Measurements from ENCODE around the gene IRGM. TPM values are rescaled to one million over a fixed set of nuclear protein-coding genes. Genes with fewer than 3 reads are reported as not detected.
"Not testable (repeated sequence)": the region's sequence is repeated elsewhere in the genome, so short reads cannot be mapped to it uniquely, and the experiment has no call there.

IRGM gene
- 0.19 TPM for total RNA-seq
- long read RNA-seq, partial matches to known transcripts: 0 of 1 reads
- long read RNA-seq, other reads (novel, unspliced or antisense): 1 of 1 reads

- not testable (repeated sequence) for DNase-seq (ENCODE audit: low spot score)
Observed at GRCh38 chr5:150846308-150846653, at the start of gene IRGM. IRGM (plus strand) TSS chr5:150846521; CDS start chr5:150848124, 1,603 bp downstream.

- no peak for DNase-seq (ENCODE audit: low spot score)
Observed at GRCh38 chr5:150797384-150797783, 48.9 kb upstream of the IRGM start.

- DNase-seq (ENCODE audit: low spot score): no peak
Observed at GRCh38 chr5:150801117-150801927, 45.0 kb upstream of the IRGM start.

- no peak for DNase-seq (ENCODE audit: low spot score)
Observed at GRCh38 chr5:150804388-150804787, 41.9 kb upstream of the IRGM start.

GRCh38 chr5:150809363-150809762 lies 37.0 kb upstream of the IRGM start:
- DNase-seq (ENCODE audit: low spot score): no peak

- no peak for DNase-seq (ENCODE audit: low spot score)
Observed at GRCh38 chr5:150815010-150815409, 31.3 kb upstream of the IRGM start.

GRCh38 chr5:150816946-150817345 lies 29.4 kb upstream of the IRGM start:
- no peak for DNase-seq (ENCODE audit: low spot score)

- DNase-seq (ENCODE audit: low spot score): no peak
Observed at GRCh38 chr5:150829744-150830143, 16.6 kb upstream of the IRGM start.

- not testable (repeated sequence) for DNase-seq (ENCODE audit: low spot score)
Observed at GRCh38 chr5:150831821-150832220, 14.5 kb upstream of the IRGM start.

- no peak for DNase-seq (ENCODE audit: low spot score)
Observed at GRCh38 chr5:150836064-150836463, 10.3 kb upstream of the IRGM start.

GRCh38 chr5:150836703-150837102 lies 9.6 kb upstream of the IRGM start:
- DNase-seq (ENCODE audit: low spot score): no peak

- not testable (repeated sequence) for DNase-seq (ENCODE audit: low spot score)
Observed at GRCh38 chr5:150845185-150845859, 999 bp upstream of the IRGM start.

GRCh38 chr5:150846654-150847333 lies 473 bp downstream of the IRGM start:
- DNase-seq (ENCODE audit: low spot score): no peak

- no peak for DNase-seq (ENCODE audit: low spot score)
Observed at GRCh38 chr5:150847334-150847695, 994 bp downstream of the IRGM start.

- DNase-seq (ENCODE audit: low spot score): no peak
Observed at GRCh38 chr5:150848271-150848670, 1.9 kb downstream of the IRGM start.

GRCh38 chr5:150851039-150851438 lies 4.7 kb downstream of the IRGM start:
- DNase-seq (ENCODE audit: low spot score): no peak

GRCh38 chr5:150853561-150853960 lies 7.2 kb downstream of the IRGM start:
- no peak for DNase-seq (ENCODE audit: low spot score)

GRCh38 chr5:150856700-150857099 lies 10.4 kb downstream of the IRGM start:
- not testable (repeated sequence) for DNase-seq (ENCODE audit: low spot score)

GRCh38 chr5:150860246-150860821 lies 14.0 kb downstream of the IRGM start:
- DNase-seq (ENCODE audit: low spot score): no peak

GRCh38 chr5:150862070-150862469 lies 15.7 kb downstream of the IRGM start:
- DNase-seq (ENCODE audit: low spot score): no peak

GRCh38 chr5:150879358-150879757 lies 33.0 kb downstream of the IRGM start:
- DNase-seq (ENCODE audit: low spot score): no peak

Data from mesenteric fat pad (tissue), 1 donor.